Prostate gland (tissue), 2 donors: ENCODE measurements around the gene XAB2. TPM values are rescaled to one million over a fixed set of nuclear protein-coding genes. Genes with fewer than 3 reads are reported as not detected.

Experiments
- DNase-seq: peaks from one replicate; pipeline ENCODE4 v3.0.0-alpha.2; 2019; ENCODE audit warnings: low spot score
- H3K27ac ChIP-seq, 2 donors: fragments of 200-600 bp; sonication (generic); 2 replicates each; pipeline ENCODE4 v1.5.1; 2017 to 2019
- H3K27me3 ChIP-seq: fragments of 200-600 bp; sonication (generic); replicated peaks from 2 replicates; pipeline ENCODE4 v1.5.1; 2019; ENCODE audit not compliant: insufficient read depth
- H3K36me3 ChIP-seq, 2 donors: fragments of 200-600 bp; sonication (generic); 1 replicate in 1 of 2; 2 replicates in 1 of 2; pipeline versions ENCODE4 v1.5.1 to v1.8.1; 2017 to 2019
- H3K4me1 ChIP-seq: fragments of 200-600 bp; sonication (generic); replicated peaks from 2 replicates; pipeline ENCODE4 v1.5.1; 2019
- H3K4me3 ChIP-seq, 2 donors: fragments of 200-600 bp; sonication (generic); 2 replicates each; pipeline ENCODE4 v1.5.1; 2017 to 2019
- H3K9me3 ChIP-seq: fragments of 200-600 bp; sonication (generic); 2 replicates; pipeline ENCODE4 v1.5.1; 2017
- CTCF ChIP-seq, 4 experiments: fragments of 200-600 bp in 2 of 4; fragments of 450-650 bp in 2 of 4; sonication (generic) in 2 of 4; IDR thresholded peaks; 1 replicate in 3 of 4; 2 replicates in 1 of 4; pipeline ENCODE4 v1.5.1; 2016 to 2019; ENCODE audit warnings: antibody characterized with exemption in 4 of 4, mild to moderate bottlenecking in 2 of 4, moderate library complexity in 2 of 4
- POLR2A ChIP-seq: fragments of 450-650 bp; IDR thresholded peaks from one replicate; pipeline ENCODE4 v1.6.1; 2016; ENCODE audit warnings: antibody characterized with exemption, mild to moderate bottlenecking
- POLR2AphosphoS5 ChIP-seq: sonication (generic); formaldehyde crosslinking; IDR thresholded peaks from one replicate; pipeline ENCODE4 v1.6.1; 2017; ENCODE audit warnings: antibody characterized with exemption
- WGBS: methylation state at CpG from one replicate; pipeline ENCODE4 v1.1.5; 2018; 5-methylcytosine and 5-hydroxymethylcytosine counted together
- intact Hi-C: fragments of 100-400 bp; cut with DNase I; formaldehyde crosslinking; loops from one replicate; pipeline ENCODE4 v1.14.2; 2022
- total RNA-seq, 2 donors: library from RNA; depleted of rRNA; stranded (reverse); fragments of >200 nt; gene quantifications; one replicate each; pipeline ENCODE4 v1.1.0, GENCODE V29; 2016

Gene XAB2
- total RNA-seq, 2 donors from 2014 or later = 53.6 to 115 TPM

- WGBS = 60% methylated on average over 16 of the region's 16 CpGs
- H3K4me1 ChIP-seq = no peaks in the 10 kb centered on the region
- DNase-seq = no peak
- intact Hi-C loops = loop anchor here (10.0 kb wide), 1 partner anchor 542 kb away; no protein-coding TSS in a partner anchor
- peak overlapping the region; percentile 54 to 68 for H3K4me3 ChIP-seq
- no peaks in the 10 kb centered on the region for H3K36me3 ChIP-seq
- no peak for TF ChIP-seq CTCF (IDR thresholded peaks at IDR 0.05)
- TF ChIP-seq POLR2A = no peak
- no peak for TF ChIP-seq POLR2AphosphoS5
- H3K9me3 ChIP-seq = no peaks in the 10 kb centered on the region
- peak overlapping the region in 1 of 2 donors; percentile 85 for H3K27ac ChIP-seq
- no peaks in the 10 kb centered on the region for H3K27me3 ChIP-seq
Measured at GRCh38 chr19:7636317-7636690, 7.0 kb upstream of the XAB2 start.

GRCh38 chr19:7635670-7636069, 6.3 kb upstream of the XAB2 start:
- intact Hi-C loops = loop anchor here (10.0 kb wide), 1 partner anchor 541 kb away; no protein-coding TSS in a partner anchor
- 50% methylated on average over 6 of the region's 6 CpGs for WGBS

DNA sequence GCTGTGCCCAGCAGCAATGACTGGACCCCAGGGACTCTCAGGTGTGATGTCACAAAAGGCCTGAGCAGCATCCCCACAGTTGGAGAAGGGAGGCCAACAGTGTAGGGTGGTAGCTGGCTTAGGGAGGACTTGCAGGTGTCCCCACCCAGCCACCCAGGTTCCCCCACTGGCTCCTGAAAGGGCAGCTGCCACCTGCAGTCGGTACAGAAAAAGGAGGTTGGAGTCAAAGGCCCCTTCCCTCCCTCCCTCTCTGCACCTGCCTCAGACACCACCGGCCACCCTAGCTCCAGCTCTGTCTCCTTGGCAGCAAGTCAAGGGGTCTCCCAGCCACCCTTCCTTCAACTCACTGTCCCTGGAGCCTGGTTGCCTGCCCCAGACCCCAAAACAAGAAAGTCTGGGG, 4.4 kb upstream of the XAB2 start, which contains the start of gene PCP2:
PCP2 (minus strand) TSS at position 22 of the 400 bp plus-strand sequence. CDS start 262 bp downstream, outside the sequence.
- no peak for TF ChIP-seq POLR2AphosphoS5
- TF ChIP-seq POLR2A = no peak
- no peak for TF ChIP-seq CTCF (IDR thresholded peaks at IDR 0.05)
- H3K36me3 ChIP-seq = no peaks in the 10 kb centered on the region
- H3K4me3 ChIP-seq = no peak within 1 kb of the TSS
- 35% methylated on average over 2 of the region's 2 CpGs for whole genome bisulfite sequencing
- no peaks in the 10 kb centered on the region for H3K9me3 ChIP-seq
- no peaks in the 10 kb centered on the region for H3K27me3 ChIP-seq
- no peak for DNase-seq
- no peak within 1 kb of the TSS for H3K27ac ChIP-seq
- peaks cover 5% of the 10 kb centered on the region for H3K4me1 ChIP-seq
- intact Hi-C loops = loop anchor here (10.0 kb wide), 1 partner anchor 539 kb away; no protein-coding TSS in a partner anchor

More at GRCh38 chr19:7635670-7636069, 6.3 kb upstream of the XAB2 start:
- H3K4me3 ChIP-seq = no peak overlapping the region
- TF ChIP-seq POLR2A (no peak), CTCF (IDR thresholded peaks at IDR 0.05) (no peak), POLR2AphosphoS5 (no peak)
- no peaks in the 10 kb centered on the region for H3K9me3 ChIP-seq
- no peak for DNase-seq
- no peaks in the 10 kb centered on the region for H3K4me1 ChIP-seq
- no peaks in the 10 kb centered on the region for H3K27me3 ChIP-seq
- H3K27ac ChIP-seq = no peak overlapping the region
- H3K36me3 ChIP-seq = no peaks in the 10 kb centered on the region

GRCh38 chr19:7632340-7633203, 3.2 kb upstream of the XAB2 start:
- 87% methylated on average over 40 of the region's 40 CpGs for WGBS
- no peak overlapping the region for H3K4me3 ChIP-seq
- DNase-seq = no peak
- TF ChIP-seq POLR2A (no peak), POLR2AphosphoS5 (no peak), CTCF (IDR thresholded peaks at IDR 0.05) (no peak)
- peaks cover 13% of the 10 kb centered on the region for H3K4me1 ChIP-seq
- no peaks in the 10 kb centered on the region for H3K27me3 ChIP-seq
- no peaks in the 10 kb centered on the region for H3K36me3 ChIP-seq
- intact Hi-C loops = loop anchor here (10.0 kb wide), 1 partner anchor 538 kb away; no protein-coding TSS in a partner anchor
- no peak overlapping the region for H3K27ac ChIP-seq
- no peaks in the 10 kb centered on the region for H3K9me3 ChIP-seq
